SK-N-SH (cell line): ENCODE measurements around the gene SIL1.

Experiments
- CTCF ChIP-seq: fragments of 200-600 bp; sonication (generic); IDR thresholded peaks from 2 replicates; pipeline ENCODE4 v1.6.1; 2017; ENCODE audit warnings: antibody characterized with exemption, mild to moderate bottlenecking, moderate library complexity
- EP300 ChIP-seq, 2 experiments: IDR thresholded peaks; 2 replicates each; pipeline versions ENCODE4 v1.4.0 to v1.6.1; 2012; ENCODE audit warnings: borderline replicate concordance in 1 of 2, low read depth in 1 of 2, low read length in 1 of 2
- POLR2AphosphoS5 ChIP-seq: IDR thresholded peaks from 2 replicates; pipeline ENCODE4 v1.6.1; 2012; ENCODE audit warnings: low read depth, low read length
- REST ChIP-seq: IDR thresholded peaks from 2 replicates; pipeline ENCODE4 v1.6.1; 2012; ENCODE audit warnings: mild to moderate bottlenecking, low read depth, low read length, moderate library complexity
- SIN3A ChIP-seq: IDR thresholded peaks from 2 replicates; pipeline ENCODE4 v1.6.1; 2012; ENCODE audit warnings: low read depth, mild to moderate bottlenecking, low read length, moderate library complexity, borderline replicate concordance
- SMC3 ChIP-seq: IDR thresholded peaks from 2 replicates; pipeline ENCODE4 v1.6.1; 2012; ENCODE audit warnings: low read depth, low read length, improper control_type of control experiment
- TAF1 ChIP-seq: IDR thresholded peaks from 2 replicates; pipeline ENCODE4 v1.6.1; 2012; ENCODE audit warnings: low read depth, mild to moderate bottlenecking, low read length, moderate library complexity, borderline replicate concordance

GRCh38 chr5:138936968-138937345, 261.2 kb downstream of the SIL1 start:
- TF ChIP-seq TAF1 = no peak
- no peak for TF ChIP-seq CTCF
- TF ChIP-seq POLR2AphosphoS5 = no peak
- no peak for TF ChIP-seq SMC3
- TF ChIP-seq SIN3A = no peak
- TF ChIP-seq EP300 (IDR thresholded peaks at IDR 0.05; ENCODE audit: borderline replicate concordance in 1 of 2, low read depth in 1 of 2, low read length in 1 of 2) = no peak
- TF ChIP-seq REST = no peak
